ELR (cell line): ENCODE results near the gene FOXA3.
A peak's percentile ranks its signal among the peaks of the same experiment; 100 is the strongest.
"Not testable (repeated sequence)": the region's sequence is repeated elsewhere in the genome, so short reads cannot be mapped to it uniquely, and the experiment has no call there.

Experiments used
- DNase-seq: peaks from one replicate; pipeline ENCODE4 v3.0.0-alpha.2; 2015; ENCODE audit warnings: low read depth

Gene FOXA3

DNA sequence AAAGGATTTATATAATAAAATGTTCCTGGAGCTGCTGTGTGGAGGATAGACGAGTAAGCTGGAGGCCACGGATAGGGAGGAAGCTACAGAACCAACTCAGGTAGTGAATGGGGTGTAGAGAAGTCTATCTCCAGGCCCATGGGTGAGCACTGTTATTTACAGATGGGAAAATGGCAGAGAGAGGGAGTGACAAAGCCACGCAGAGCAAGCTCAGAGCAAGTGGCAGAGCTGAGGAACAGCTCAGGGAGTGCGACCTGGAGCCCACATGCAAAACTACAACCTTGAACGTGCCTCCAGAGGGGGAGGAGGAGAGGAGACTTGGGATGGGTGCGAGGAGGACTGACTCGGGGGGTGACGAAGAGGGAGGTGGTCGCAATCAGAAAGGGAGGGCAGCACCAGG is 35.6 kb upstream of the FOXA3 start:
- DNase-seq, result no peak

DNA sequence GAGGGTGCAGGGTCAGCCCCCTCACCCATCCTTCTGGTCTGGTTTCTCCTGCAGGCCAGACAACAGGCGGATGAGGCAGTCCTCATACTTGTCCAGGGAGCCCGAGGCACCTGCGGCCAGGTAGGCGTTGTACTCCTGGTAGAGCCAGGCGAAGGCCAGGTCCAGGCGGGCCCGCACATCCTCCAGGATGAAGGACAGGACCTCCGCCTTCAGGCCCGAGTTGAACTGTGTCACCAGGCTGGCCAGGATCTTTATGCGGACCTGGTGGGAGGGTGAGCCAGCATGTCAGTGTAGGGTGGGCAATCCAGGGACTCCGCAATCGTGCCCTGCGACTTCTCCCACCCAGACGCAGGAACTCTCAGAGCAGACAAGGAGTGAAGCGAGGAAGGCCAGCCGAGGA is 35.2 kb upstream of the FOXA3 start:
- DNase-seq, result no peak

DNA sequence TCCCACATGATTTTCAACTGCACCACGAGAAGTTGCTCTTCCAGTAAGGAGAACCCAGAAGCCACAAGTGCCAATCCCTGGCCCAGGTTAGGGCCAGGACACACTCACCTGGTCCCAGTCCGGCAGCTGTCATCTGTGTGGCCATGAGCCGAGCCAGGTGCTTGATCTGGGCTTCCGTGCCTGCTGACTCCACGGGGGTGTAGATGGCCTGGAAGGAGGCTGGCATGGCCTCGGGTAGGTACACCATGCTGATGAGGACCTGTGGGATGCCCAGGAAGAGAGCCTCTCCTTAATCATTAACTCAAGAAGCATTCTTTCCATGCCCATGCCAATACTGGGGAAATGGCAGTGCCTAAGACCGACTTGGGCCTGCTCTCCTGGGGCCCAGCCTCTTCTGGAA is 29.2 kb upstream of the FOXA3 start:
- DNase-seq, result no peak

DNA sequence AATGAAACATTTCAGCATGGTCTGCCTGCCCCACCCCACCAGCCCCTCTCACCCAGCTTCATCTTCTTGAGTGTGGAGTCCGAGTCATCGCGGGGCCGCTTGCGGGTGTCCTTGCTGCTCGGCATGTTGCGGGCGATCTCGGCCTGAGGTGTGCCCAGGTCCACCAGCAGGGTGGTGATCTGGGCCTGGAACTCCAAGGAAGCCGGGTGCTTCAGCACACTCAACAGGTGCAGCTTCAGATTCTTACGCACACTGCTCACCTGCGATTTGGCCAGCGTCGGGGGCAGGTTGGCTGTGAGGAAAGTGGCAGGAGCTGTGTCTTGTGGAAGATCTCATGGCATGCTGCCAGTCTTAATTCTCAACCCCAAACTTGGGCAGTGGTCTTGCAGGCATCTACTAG is 21.9 kb upstream of the FOXA3 start:
- DNase-seq, result no peak

DNA sequence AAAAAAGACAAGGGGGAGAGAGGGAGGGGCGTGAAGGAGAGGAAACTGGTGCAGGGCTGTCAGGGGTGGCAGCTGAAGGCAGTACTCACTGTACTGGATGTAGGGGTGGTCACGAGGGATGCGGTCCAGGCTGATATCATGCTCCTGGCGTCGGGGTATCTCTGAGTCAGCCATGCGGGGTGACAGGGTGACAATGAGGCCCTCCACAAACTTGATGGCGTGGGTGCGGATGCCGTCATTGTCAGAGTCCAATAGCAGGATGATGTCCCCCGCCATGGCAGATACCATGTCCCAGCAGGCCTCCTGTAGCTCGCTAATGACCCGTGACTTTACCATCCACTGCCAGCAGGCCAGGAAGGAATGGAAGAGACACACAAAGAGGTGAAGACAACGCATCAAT is 16.5 kb upstream of the FOXA3 start:
- DNase-seq, result no peak

DNA sequence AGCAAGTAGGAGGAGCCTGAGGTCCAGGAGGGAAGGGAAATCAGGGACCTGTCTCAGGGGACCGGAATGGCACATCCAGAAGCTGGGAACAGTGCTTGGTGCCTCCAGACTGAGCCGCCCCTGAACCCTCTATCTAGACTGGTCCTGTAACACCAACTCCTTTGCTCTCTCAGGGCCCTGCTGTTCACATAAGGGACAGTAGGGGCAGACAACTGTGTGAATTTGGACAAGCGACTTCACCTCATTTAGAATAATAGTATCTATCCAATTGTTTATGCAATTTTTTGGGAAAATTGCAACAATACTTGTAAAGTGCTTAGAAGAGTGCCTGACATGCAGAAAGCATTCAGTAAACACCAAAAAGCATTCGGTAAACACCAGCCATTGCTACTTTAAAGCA is 15.2 kb upstream of the FOXA3 start:
- DNase-seq, result peak; percentile 36

DNA sequence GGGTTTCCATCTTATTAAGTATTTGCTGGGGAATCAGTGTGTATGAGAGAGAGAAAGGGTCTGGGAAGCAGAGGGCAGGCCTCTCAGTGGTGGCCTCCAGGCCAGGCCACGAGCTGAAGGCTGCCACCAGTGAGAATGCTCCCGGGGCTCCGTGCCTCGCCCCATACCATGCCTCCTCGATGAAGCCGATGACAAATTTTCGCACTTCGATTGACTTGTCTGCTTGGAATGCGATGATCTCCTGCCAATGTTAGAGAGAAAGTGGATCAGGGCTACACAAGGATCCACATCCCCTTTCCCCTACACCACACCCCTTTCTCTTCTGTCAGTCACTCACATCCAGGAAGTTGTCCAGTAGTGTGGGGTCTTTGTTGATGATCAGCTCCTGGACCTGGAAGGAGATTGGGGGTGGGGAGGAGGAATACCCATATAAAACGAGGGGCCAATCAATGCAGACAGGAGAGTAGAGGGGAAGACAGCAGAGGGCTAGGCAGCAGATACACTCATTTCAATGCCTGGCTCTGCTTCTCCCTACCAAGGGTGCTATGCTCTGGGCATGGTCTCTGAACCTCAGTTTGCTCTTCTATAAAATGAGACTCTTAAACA is 11.9 kb upstream of the FOXA3 start:
- peak; percentile 78 for DNase-seq

DNA sequence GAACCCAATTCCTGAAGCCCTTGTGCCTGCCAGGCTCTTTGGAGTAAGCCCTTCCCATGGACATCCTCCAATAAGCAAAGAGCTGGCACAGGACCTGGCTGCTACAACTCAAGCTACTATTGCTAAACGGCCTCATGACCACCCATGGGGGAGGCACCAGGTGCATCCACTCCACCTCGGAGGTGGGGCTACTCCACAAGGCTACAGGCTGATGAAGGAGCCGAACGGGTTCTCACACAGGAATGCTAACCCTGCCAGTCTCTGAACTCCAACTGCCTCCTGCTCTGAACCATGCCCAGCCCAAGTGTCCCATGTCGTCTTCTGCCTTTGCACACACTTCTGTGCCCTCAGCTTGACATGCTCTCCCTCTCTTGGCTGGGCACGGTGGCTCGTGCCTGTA is 11.1 kb upstream of the FOXA3 start:
- no peak for DNase-seq

DNA sequence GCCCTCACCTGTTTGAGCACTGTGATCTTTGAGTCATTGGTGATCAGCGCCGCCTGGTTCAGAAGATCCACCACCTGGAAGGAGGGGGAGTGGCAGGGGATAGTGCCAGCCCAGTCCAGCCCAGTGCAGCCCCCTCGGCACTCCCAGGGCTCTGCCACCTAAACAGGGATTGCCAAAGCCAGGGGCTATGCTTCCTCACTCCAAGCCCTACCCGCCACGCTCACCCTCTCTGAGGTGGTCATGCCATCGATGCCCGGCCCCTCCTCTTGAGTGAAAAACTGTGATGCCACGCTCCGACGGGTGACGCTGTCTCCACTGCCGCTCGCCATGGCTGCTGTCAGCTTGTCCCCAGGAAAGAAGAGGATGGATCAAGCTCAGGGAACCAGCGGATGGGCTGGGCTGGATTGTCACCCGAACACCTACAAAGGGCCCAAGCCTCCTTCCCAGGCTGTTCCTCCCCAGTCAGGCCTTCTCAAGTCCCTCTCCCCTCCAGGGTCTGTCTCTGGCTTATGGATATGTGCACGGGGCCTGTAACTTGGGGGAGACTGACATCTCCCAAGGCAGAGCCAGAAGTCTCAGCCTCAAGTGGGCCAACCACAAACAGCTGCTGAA is 9.9 kb upstream of the FOXA3 start:
- DNase-seq, result no peak

DNA sequence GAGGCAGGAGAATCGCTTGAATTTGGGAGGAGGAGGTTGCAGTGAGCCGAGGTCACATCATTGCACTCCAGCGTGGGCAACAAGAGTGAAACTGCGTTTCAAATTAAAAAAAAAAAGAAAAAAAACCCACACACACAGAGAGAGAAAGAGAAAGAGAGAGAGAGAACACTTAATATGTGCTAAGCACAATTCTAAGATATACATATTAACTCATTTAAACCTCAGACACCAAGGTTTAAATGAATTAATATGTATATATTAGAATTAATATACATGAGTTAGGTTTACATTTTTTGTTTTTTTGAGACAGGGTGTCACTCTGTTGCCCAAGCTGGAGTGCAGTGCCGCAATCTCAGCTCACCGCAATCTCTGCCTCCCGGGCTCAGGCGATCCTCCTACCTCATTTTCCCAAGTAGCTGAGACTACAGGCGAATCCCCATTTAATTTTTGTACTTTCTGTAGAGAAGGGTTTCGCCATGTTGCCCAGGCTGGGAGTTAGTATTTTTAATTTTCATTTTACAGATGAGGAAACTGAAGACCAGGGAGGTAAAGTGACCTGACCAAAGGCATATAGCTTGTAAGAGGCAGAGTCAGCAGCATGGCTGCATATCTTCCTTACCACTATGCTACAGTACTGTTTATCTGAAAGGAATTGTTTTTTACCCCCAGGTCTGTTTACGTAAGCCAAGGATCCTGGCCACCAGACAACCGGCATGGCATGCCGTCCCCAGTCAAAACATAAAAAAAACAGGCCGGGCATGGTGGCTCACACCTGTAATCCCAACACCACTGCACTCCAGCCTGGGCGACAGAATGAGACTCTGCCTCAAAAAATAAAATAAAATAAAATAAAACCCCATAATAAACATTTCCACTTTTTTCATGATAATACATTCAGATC is 3.5 kb upstream of the FOXA3 start:
- DNase-seq, result no peak

DNA sequence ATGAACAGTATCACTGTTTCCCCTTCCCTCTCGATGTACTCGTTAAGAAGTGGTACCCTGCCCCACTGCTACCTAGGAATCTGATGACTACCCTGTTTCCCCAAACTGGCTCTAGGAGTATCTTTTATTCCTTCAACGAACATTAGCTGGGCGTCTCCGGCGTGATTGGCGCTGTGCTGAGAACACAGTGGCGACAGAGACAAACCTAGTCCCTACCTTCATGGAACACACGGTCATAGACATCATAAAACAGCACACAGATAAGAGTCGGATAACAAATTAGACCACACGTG is 1.9 kb upstream of the FOXA3 start:
- no peak for DNase-seq

DNA sequence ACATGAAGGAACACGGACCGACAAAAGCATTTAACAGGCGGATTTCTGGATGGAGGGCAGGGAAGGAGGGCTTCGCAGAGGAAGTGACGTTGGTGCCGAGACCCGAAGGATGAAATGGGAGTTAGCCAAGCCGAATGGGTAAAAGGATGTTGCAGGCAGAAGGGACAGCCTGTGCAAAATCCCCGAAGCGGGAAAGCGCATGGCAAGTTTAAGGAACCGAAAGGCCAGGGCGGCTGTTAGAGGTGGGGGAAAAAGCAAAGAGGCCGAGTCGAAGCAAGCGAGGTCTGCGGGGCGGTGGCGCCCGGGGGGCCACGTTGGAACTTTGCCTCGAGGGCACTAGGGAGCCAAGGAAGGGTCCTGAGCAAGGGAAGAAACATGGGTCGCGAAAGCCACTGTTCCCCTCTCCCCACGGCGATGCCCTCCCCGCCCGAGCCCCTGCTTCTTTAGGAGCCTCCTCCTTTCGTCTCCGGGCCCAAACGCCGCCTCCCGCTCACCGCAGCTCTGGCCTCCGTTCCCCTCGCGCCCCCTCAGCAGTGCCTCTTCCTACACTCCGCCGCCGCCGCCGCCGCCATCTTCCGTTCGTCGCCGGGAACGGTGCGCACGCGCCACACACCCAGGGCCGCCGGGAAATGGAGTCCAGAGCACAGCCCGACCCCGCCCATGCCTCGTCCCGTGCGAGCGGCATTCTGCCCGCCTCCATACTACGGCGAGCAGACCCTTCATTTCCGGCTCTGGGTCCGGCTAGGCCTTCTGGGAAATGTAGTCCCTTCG is 1.4 kb upstream of the FOXA3 start, which contains the start of gene SYMPK:
Gene SYMPK, minus strand, starts transcription at position 584 of the 771 bp plus-strand sequence. CDS start 8,652 bp downstream, outside the sequence.
- peak; percentile 98 for DNase-seq

DNA sequence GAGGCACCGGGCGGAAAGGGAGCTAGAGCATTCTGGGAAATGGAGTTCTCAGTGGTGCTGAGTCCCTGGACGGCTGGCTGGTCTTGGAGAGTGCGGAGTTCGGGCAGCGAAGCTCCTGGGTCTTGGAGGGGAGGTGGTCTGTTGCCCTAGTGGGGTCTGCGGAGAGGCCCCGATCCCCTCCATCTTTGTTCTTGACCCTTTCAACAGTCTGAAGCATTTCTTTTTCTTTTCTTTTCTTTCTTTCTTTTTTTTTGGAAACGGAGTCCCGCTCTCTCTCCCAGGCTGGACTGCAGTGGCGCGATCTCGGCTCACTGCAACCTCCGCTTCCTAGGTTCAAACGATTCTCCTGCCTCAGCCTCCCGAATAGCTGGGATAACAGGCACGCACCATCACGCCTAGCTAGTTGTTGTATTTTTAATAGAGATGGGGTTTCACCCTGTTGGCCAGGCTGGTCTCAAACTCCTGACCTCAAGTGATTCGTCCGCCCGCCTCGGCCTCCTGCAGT is 739 bp upstream of the FOXA3 start:
- DNase-seq, result no peak

DNA sequence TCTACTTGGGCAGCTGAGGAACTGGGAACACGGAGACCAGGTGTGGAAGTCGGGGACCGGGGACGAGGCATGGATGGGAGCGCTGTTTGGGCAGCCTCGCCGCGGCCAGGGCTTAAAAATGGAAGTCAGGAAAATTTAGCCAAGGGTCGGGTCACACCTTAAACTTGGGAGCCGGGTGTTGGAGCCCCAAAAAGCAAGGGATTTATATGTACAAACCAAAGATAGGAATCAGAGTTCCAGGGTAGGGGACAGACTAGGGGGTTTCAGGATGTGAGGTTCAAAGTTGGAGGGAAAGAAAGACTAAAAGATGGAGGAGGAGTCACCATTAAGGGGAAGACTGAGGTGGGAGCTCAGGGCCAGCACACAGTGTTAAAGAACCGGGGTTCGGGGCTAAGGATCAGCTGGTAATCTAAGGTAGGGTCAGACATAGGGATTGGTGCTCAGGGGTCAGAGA is 530 bp downstream of the FOXA3 start:
- no peak for DNase-seq

DNA sequence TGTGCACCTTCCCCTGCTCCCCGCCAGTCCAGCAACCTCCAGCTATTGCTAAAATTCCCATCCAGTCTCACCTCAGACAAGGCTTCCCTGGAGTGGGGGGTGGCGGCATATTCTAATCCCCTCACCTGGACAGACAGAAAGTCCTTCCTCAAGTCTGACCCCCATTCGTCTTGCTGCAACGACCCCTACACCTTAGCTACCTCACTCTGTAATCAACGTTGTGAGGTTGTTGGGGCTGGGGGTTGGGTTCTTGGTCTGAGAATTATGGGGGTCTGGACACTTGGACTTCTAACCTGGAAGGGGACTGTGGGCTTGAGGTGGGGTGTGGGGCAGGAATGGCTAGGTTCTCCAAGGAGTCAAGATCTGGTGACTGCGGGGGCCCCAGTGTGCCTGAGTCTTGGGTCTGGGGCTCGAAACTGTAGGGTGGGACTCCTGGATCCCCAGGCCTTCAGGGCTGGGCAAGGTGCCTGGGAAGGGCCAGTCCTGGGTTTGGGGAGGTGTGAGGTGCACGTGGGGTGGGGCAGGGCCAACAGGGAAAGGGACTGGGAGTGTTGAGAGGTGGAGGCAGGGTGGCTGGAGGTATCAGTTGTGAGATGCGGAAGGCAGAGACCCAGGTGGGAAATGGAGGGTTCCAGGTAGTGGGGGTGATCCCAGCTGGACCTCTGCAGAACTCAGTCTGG is 1.3 kb downstream of the FOXA3 start:
- DNase-seq, result no peak

DNA sequence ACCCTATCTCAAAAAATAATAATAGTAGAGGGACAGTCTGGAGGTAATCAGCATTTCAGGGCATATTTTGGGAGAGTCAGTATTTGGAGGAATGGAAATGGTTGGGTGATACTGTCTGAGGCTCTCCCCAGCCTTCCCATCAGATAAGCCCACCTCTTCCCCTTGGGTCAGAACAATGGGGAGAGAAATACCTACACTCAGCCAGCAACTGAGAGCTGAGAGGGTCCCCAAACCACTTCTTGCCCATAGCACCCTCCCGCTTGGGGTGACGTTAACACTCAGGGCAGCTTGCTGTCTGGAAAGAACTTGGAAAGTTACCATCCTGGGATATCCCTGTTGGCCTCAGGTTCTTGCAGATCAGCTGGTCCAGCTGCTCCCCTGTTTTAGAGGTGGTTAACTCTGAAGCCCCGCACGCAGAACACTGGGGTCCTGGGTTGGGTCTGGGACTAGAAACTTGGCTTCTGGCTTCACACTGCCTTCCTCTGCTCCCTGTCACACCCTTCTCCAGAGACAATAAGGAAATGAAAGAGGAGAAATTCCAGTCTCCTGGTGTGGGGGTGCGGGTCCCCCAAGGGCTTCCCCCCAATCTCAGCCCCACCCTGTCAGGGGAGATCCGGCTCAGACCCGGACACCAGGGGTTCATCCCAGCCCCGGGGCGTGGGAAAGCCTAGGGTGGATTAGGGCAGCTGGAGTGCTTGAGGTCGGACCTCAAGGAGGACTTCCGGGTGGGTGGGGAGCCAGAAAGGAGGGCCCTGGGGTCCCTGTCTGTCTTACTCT is 2.5 kb downstream of the FOXA3 start:
- no peak for DNase-seq

DNA sequence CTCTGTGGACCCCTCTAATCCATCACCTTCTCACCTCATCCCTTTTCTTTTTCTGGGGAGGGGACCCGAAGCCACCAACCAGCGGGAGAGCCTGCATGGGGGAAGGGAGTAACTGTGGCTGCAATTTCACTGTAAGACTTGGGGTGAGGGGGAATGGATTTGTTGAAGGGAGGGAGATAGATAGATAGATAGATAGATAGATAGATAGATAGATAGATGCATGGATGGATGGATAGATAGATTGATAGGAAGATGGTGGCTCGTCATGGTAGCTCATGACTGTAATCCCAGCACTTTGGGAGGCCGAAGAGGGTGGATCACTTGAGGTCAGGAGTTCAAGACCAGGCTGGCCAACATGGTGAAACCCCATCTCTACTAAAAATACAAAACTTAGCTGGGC is 3.1 kb downstream of the FOXA3 start:
- DNase-seq, result not testable (repeated sequence)

DNA sequence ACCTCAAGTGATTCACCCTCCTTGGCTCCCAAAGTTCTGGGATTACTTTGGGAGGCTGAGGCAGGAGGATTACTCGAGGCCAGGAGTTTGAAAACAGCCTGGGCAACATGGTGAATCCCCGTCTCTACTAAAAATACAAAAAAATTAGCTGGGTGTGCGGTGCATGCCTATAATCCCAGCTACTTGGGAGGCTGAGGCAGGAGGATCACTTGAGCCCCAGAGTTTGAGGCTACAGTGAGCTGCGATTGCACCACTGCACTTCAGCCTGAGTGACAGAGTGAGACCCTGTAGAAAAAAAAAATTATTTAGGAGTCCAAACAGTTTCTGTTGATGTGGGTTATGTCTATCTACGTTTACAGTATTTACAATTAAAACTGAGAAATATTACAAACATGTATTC is 6.7 kb downstream of the FOXA3 start:
- no peak for DNase-seq

DNA sequence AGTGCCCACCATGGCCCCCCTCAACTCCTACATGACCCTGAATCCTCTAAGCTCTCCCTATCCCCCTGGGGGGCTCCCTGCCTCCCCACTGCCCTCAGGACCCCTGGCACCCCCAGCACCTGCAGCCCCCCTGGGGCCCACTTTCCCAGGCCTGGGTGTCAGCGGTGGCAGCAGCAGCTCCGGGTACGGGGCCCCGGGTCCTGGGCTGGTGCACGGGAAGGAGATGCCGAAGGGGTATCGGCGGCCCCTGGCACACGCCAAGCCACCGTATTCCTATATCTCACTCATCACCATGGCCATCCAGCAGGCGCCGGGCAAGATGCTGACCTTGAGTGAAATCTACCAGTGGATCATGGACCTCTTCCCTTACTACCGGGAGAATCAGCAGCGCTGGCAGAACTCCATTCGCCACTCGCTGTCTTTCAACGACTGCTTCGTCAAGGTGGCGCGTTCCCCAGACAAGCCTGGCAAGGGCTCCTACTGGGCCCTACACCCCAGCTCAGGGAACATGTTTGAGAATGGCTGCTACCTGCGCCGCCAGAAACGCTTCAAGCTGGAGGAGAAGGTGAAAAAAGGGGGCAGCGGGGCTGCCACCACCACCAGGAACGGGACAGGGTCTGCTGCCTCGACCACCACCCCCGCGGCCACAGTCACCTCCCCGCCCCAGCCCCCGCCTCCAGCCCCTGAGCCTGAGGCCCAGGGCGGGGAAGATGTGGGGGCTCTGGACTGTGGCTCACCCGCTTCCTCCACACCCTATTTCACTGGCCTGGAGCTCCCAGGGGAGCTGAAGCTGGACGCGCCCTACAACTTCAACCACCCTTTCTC is 8.2 kb downstream of the FOXA3 start:
- DNase-seq, result no peak

DNA sequence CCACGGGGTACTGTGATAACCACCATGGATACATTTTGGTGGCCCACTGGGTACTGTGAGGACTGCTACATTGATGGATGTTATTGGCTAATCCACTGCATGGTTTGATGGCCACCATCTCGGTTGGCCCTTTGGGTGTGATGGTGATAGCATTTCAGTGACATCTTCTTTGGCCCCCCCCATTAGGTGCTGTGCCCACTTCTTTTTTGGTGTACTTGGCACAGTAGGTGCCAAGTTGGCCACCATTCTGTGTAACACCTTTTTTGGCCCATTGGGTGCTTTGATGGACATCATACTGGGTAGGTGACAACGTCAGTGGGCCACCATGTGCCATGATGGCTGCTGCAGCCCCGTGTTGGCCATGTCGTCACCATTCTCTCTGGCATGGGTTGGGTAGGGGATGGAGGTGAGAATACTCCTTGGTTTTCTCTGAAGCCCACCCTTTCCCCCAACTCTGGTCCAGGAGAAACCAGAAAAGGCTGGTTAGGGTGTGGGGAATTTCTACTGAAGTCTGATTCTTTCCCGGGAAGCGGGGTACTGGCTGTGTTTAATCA is 9.2 kb downstream of the FOXA3 start:
- no peak for DNase-seq
